ENCODE measurements around the gene XPC. TPM values are rescaled to one million over a fixed set of nuclear protein-coding genes. Genes with fewer than 3 reads are reported as not detected.

Gene XPC
- total and polyA plus RNA-seq, 2 of the 8 experiments (the other 6 are each of a cell fraction or from before 2014, with no cell fraction given) = 8.8 to 27.3 TPM

GRCh38 chr3:14154895-14155440 lies 23.4 kb downstream of the XPC start (continued):
- no peak for TF ChIP-seq ATF3 (IDR thresholded peaks at IDR 0.05; ENCODE audit: insufficient read depth, low read depth, low read length)
- TF ChIP-seq SIRT6 (IDR thresholded peaks at IDR 0.05; ENCODE audit: low read length) = no peak
- TF ChIP-seq SP4 (IDR thresholded peaks at IDR 0.05; ENCODE audit: low read length) = no peak
- TF ChIP-seq YY1 (IDR thresholded peaks at IDR 0.05; ENCODE audit: low read depth, low read length) = no peak
- no peak for TF ChIP-seq SRF (IDR thresholded peaks at IDR 0.05; ENCODE audit: low read depth, low read length)
- no peak for TF ChIP-seq RFX5 (IDR thresholded peaks at IDR 0.05; ENCODE audit: borderline replicate concordance, low read depth, low read length)
- no peak for TF ChIP-seq FOSL1 (IDR thresholded peaks at IDR 0.05; ENCODE audit: insufficient read depth, low read depth, low read length)

Measured in H1 (cell line).